Fibroblast of skin of scalp (primary cell): ENCODE results near the gene FANCI. TPM values are rescaled to one million over a fixed set of nuclear protein-coding genes. Genes with fewer than 3 reads are reported as not detected.

Source experiments
- DNase-seq: peaks from one replicate; pipeline ENCODE4 v3.0.0-alpha.2; 2013
- polyA plus RNA-seq, 2 experiments: library from polyadenylated mRNA; unstranded; fragments of 120-200 nt; gene quantifications; one replicate each; pipeline ENCODE4 v1.2.1, GENCODE V29; 2013; ENCODE audit not compliant: insufficient read length in 2 of 2

FANCI gene
- 15.6 TPM for polyA plus RNA-seq (2013, experiment 1 of 2; ENCODE audit: insufficient read length)
- 19.1 TPM for polyA plus RNA-seq (2013, experiment 2 of 2; ENCODE audit: insufficient read length)

DNA sequence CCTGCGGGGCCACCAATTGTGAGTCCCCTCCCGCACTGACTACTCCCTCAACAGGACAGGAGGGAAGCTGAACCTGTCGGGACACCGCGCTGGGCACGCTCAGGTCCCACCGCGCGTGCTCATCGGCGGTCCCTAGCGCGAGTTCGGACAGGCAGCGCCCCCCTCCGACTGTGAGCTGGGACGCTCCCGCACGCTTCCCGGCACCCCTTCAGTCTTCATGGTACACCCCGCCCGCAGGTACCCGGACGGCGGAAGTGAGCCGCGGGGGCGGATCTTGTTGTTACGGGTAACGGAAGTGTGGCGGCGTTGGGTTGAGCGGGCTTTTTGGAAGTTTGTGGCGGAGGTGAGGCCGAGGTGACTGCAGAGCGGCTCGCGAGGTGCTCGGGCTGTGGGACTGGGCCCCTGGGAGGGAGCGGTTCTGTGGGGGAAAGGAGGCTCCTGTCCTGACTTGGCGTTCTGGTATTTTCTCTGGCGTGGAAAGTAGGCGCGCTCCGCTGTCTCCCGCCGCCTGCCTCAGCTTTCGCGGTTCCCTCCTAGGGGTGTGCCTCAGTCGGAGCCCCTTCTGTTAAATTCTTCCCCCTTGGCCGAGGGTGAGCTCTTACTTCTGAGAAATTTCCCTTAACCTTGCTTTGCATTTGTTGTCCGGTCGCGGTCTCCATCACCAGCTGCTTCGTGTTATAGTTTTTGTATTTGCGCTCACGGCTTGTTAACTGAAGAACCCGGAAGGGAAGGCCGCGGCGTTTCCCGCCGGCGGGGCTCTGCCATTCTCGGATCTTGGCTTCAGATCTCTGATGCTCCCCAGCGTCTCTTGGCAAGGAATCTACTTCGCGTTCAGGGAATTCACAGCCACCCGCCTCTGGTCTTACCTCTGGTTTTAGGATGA lies at the start of gene FANCI:
TSS of gene FANCI (plus strand) at position 289 of the 883 bp plus-strand sequence. CDS start 3,669 bp downstream, outside the sequence.
- DNase-seq = peak; percentile 93

DNA sequence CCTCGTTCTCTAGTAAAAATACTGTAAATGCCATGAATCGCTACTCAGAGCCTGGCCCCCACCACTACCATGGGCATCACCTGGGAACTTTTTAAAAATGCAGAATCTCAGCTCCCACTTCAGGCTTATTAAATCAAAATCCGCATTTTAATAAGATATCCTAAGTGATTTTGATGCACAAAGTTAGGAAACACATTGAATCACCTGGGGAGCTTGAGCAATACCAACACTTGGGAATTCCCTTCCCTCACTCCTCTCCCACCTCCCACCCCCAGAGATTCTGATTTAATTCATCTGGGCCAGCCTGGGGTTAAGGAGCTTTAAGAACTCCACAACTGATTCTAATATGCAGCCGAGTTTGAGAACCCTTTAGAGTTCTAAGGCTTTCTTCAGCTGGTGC lies 49.2 kb upstream of the FANCI start:
- no peak for DNase-seq

DNA sequence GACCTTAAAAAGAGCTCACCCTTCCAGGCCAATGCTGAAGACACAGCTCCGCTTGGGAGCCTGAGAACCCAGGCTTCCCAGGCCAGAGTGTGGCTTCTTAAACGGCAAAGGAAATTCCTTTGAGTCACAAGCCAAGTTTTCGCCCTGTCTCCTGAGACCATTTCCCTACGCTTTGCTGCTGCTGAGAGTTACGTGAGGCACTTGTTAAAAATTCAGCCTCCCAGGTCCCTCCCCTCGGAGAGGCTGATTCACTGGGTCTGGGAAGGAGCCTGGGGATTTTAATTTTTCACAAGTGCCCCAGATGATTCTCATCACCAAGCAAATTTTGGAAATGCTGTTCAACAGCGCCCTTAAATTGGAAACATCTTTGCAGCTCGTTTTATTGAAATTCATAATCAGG lies 47.9 kb upstream of the FANCI start:
- DNase-seq = peak; percentile 90

DNA sequence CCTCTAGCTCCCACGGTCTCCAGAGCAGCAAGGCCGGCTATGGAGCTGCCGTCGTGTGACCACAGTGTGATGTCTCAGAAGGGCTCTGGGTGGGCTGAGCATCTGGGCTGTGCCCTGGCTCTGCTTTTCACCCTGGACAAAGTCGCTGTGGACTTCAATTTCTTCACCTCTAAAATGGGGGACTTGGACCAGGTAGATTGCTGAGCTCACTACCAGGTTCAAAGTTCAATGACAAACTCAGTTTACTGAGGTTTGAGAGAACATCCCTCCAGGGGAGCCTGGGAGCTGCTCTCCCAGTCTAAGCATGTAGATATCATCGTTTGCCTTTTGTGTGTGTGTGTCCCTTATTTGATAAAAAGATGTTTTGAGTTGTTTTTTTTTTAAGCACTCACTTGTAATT lies 47.5 kb upstream of the FANCI start:
- DNase-seq = no peak

DNA sequence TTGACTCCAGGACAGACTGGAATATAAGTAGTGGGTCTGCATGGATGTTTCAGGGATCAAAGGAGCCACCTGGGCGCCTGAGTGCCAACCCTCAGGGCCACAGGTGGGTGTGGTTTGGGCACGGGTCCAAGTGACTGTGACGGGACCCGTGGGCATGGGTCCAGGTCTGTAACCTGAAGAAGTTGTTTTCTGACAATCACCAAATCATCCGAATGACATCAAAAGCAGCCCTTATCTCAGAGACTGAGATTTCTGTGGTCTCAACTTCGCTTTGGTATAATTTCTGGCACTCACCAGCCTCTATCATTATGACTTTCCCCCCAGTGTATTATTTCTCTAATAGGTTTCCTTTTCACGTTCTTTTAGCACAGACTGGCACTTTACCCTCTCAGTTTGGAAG lies 46.8 kb upstream of the FANCI start:
- no peak for DNase-seq

- DNase-seq = peak; percentile 38
Measured at GRCh38 chr15:89197503-89197971, 46.2 kb upstream of the FANCI start.

DNA sequence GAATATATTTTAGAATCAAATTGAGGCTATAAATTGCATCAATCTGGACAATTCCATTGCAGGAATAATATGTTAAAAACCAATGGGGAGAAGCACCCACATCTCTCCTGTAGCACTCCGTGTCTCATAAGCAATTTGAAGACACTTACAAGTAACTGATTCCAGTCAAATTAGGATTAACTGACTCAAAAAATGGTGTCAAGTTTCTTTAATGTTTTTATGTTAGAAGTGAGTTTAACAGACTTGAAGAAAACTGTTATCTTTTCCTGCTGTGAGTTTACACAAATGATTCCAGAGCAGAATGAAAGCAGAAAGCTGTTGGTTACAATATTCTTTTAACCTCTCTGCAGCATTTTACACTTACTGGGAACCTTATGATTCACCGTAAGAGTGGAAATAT lies 45.6 kb upstream of the FANCI start:
- no peak for DNase-seq

- peak; percentile 18 for DNase-seq
Measured at GRCh38 chr15:89198934-89199333, 44.8 kb upstream of the FANCI start.

- no peak for DNase-seq
Measured at GRCh38 chr15:89199746-89200145, 44.0 kb upstream of the FANCI start.

DNA sequence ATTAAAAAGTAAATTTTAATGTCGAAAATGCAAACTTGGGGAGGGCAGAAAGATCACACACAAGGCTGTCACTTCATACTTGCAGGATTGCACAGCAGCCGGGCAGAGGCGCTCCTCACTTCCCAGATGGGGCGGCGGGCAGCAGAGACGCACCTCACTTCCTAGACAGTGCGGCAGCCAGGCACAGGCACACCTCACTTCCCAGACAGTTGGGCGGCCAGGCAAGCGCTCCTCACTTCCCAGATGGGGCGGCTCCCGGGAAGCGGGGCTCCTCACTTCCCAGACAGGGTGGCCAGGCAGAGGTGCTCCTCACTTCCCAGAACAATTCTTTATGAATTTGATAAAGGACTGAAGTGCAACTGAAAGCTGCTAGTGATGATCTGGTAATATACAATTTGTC lies 43.6 kb upstream of the FANCI start:
- no peak for DNase-seq

GRCh38 chr15:89201465-89202005 lies 42.2 kb upstream of the FANCI start:
- no peak for DNase-seq

DNA sequence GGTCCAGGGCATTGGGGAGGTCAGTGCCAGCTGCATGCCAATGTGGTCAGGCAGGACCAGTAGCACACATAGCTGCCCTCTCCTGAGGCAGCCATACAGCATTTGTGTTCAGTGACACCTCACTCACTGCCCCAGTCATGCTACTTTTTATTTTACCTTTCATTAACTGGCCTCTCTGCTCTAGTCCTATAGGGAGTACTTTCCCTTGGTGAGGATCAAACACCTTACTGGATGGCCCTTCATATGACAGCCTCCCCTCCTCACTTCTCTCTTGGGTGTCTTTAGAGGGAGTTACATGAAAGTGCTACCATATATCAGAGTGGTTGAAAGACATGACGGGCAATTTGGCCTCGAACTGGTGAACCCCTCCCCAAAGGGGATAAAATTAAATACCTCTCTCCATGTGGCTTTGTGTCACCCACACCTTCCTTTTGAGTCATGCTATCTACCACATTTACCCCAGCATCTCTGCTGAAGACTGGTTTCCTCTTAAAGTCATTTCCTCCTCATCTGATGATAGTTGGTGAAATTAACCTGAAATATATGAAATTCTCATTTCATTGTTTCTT lies 40.0 kb upstream of the FANCI start:
- DNase-seq = no peak

- no peak for DNase-seq
Measured at GRCh38 chr15:89205991-89206585, 37.7 kb upstream of the FANCI start.

GRCh38 chr15:89206908-89207331 lies 36.9 kb upstream of the FANCI start:
- peak; percentile 70 for DNase-seq

DNA sequence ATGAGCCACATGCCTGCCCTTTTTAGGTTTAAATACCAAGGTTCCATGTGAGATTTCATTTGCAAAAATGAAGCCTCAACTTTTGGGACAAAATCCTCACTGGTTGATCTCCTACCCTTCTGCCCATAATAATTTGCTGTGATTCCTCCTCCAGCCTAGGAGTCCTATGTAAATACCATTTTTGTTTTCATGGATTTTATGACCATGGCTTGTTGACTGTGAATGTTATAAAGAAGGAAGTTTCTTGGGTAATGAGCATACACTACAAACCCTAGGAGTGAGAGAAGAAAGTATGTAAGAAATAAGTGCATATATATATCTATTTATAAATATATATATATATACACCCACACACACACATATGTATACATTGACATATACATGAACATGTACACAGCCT lies 35.5 kb upstream of the FANCI start:
- DNase-seq = no peak

DNA sequence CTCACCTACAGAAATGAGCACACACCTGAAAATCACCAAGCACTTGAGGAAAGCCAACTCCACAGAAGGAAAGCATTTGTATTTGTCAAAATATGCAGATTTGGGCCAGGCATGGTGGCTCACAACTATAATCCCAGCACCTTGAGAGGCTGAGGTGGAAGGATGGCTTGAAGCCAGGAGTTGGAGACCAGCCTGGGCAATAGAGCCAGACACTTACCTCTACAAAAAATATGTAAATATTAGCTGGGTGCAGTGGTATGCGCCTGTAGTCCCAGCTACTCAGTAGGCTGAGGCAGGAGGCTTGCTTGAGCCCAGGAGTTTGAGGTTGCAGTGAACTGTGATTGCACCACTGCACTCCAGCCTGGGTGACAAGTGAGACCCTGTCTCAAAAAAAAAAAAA lies 34.7 kb upstream of the FANCI start:
- DNase-seq = no peak

GRCh38 chr15:89211678-89212170 lies 32.1 kb upstream of the FANCI start:
- DNase-seq = no peak

GRCh38 chr15:89215627-89216026 lies 28.2 kb upstream of the FANCI start:
- DNase-seq = no peak

DNA sequence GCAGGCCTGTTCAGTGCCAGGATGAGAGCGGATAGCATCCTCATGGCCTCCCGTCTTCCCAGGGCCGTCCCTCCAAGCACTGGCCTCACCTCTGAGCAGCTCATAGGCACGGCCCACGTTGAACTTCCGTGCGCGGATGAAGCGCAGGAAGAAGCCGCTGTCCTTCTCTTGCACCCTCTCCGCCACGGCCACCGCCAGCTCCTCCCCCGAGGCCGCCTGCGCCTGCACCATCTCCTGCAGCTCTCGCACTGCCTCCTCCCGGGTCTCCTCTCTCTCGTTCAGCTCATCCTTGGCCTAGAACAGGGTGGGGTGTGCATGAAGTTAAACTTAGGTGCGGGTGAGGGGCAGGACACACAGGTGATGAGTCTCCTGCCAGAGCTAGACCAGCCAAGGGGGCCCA lies 26.7 kb upstream of the FANCI start:
- DNase-seq = no peak

- no peak for DNase-seq
Measured at GRCh38 chr15:89217686-89218376, 25.9 kb upstream of the FANCI start.

DNA sequence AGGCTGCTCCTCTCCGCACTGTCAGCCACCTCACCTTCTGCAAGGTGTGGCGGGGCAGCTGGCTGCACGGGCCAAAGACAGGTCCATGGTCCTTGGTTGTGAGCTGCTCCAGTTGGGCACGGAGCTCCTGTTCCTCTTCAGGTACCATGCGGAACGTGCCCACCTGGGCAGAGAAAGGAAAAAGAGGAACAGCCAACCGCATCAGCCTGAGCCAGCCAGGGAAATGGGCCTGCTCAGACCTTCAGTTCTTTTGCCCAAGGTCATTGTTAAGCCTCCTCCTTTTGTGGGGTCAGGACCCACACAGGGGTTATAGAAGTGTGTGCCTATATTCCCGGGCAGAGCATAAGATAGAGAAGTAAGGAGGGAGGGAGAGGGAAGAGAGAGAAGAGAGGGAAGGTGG lies 25.2 kb upstream of the FANCI start:
- no peak for DNase-seq

DNA sequence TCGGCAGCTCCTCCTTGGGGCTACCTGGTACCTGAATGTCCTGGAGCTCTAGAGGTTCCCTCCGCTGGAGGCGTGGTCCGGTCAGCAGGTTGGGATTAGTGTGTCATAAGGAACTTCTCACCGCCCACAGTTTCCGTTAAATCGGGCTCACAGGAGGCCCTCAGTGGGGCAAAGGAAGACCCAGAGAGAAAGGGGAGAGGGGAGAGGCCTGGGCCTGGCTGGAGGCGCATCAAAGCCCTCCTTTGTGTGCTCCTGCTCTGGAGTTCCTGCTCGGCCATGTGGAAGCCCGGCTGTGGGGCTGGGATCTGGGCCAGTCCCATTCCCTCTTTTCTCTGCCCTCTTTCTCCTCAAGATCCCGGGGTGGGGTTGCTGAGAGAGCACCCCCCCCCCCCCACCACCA lies 22.2 kb upstream of the FANCI start, which contains the start of gene RLBP1:
TSS of gene RLBP1 (minus strand) at position 37 of the 400 bp plus-strand sequence. CDS start 2,604 bp downstream, outside the sequence.
- no peak for DNase-seq
